Mesendoderm (in vitro differentiated cells): ENCODE data around the gene FCN2.

Experiments used
- DNase-seq: peaks from one replicate; pipeline ENCODE4 v3.0.0; 2013
- H2AK5ac ChIP-seq: 2 replicates; pipeline ENCODE4 v1.6.1; 2013; ENCODE audit warnings: low read length, inconsistent platforms
- H2BK120ac ChIP-seq: 2 replicates; pipeline ENCODE4 v1.6.1; 2013; ENCODE audit warnings: low read depth, mild to moderate bottlenecking, low read length, moderate library complexity, mixed read lengths
- H2BK15ac ChIP-seq: replicated peaks from 2 replicates; pipeline ENCODE4 v1.6.1; 2013; ENCODE audit warnings: low read depth, mild to moderate bottlenecking, moderate library complexity
- H2BK5ac ChIP-seq: 2 replicates; pipeline ENCODE4 v1.6.1; 2013; ENCODE audit warnings: low read length, inconsistent platforms
- H3K18ac ChIP-seq: 2 replicates; pipeline ENCODE4 v1.6.1; 2013; ENCODE audit warnings: mild to moderate bottlenecking, low read length, mixed read lengths
- H3K23ac ChIP-seq: one replicate; pipeline ENCODE4 v1.6.1; 2013; ENCODE audit warnings: low read length
- H3K27ac ChIP-seq: 2 replicates; pipeline ENCODE4 v1.5.1; 2013; ENCODE audit warnings: low read depth, mild to moderate bottlenecking, inconsistent platforms, low read length, moderate library complexity
- H3K27me3 ChIP-seq: 2 replicates; pipeline ENCODE4 v1.6.1; 2013; ENCODE audit warnings: low read length, control low read depth, mild to moderate bottlenecking, inconsistent platforms; ENCODE audit not compliant: insufficient read depth, poor library complexity
- H3K36me3 ChIP-seq: 2 replicates; pipeline ENCODE4 v1.6.1; 2013; ENCODE audit warnings: low read length, inconsistent platforms; ENCODE audit not compliant: control insufficient read depth, insufficient read depth
- H3K4ac ChIP-seq: one replicate; pipeline ENCODE4 v1.6.1; 2013; ENCODE audit warnings: low read depth, mild to moderate bottlenecking, low read length, moderate library complexity
- H3K4me1 ChIP-seq: 2 replicates; pipeline ENCODE4 v1.6.1; 2013; ENCODE audit warnings: low read depth, low read length, inconsistent platforms; ENCODE audit not compliant: control insufficient read depth
- H3K4me2 ChIP-seq: 2 replicates; pipeline ENCODE4 v1.6.1; 2013; ENCODE audit warnings: low read length
- H3K4me3 ChIP-seq: 2 replicates; pipeline ENCODE4 v1.5.1; 2013; ENCODE audit warnings: mild to moderate bottlenecking, low read length
- H3K56ac ChIP-seq: one replicate; pipeline ENCODE4 v1.6.1; 2013; ENCODE audit warnings: low read length
- H3K79me1 ChIP-seq: 2 replicates; pipeline ENCODE4 v1.6.1; 2013; ENCODE audit warnings: low read length, inconsistent platforms
- H3K79me2 ChIP-seq: 2 replicates; pipeline ENCODE4 v1.6.1; 2013; ENCODE audit warnings: mild to moderate bottlenecking, low read length; ENCODE audit not compliant: control insufficient read depth, insufficient read depth
- H3K9ac ChIP-seq: 2 replicates; pipeline ENCODE4 v1.6.1; 2013; ENCODE audit warnings: low read length, inconsistent platforms
- H4K5ac ChIP-seq: one replicate; pipeline ENCODE4 v1.6.1; 2013; ENCODE audit warnings: low read length
- H4K8ac ChIP-seq: one replicate; pipeline ENCODE4 v1.6.1; 2013; ENCODE audit warnings: low read depth, mild to moderate bottlenecking, control low read depth, low read length, moderate library complexity
- WGBS: extraction: QIAGEN DNeasy Blood & Tissue Kit; methylation state at CpG from one replicate; pipeline ENCODE4 v1.1.7; 2013; ENCODE audit warnings: low lambda C conversion rate, missing lambda C conversion rate; ENCODE audit not compliant: insufficient coverage; ENCODE audit errors: extremely low coverage; 5-methylcytosine and 5-hydroxymethylcytosine counted together

FCN2 gene

DNA sequence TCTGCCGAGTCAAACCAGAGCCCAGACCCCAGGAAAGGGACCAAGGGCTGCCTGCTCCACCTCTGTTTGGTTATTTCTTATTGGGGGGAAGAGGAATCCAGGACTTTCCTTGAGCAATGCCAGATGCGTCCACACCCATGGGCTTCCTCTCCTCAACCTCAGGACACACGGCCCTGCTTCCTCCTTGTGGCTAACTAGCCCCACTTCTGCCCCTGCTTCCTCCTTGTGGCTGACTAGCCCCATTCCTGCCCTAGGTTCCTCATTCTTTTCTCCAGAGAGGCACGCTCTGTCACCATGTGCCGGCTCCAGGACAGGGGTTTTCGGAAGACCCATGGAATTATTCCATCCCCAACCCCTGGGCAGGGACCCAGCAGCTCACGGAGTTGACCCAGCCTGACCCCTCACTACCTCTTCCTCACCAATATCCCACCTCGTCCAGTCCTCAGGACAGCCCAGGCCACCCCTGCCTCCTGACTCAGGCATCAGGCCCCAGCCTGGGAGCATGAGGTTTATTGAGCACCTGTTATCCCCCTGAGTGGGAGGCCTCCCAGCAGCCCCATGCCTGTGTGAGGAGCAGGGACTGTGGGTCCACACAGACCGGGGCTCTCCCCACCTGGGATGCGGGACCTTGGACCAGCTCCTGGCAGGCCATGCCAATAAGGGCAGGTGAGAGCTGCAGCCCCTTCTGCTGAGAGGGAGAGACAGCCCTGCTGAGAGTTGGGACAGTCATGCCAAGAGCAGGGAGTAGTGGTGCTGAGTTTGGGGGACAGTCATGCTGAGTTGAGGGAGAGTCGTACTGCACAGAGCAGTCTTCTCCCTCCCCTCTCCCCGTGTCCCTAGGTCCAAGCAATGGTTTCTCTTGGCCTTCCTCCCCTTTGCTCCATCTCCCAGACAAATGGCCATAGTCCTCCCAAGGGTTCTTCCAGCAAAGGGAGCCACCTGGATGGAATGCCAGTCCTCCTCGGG is 48.9 kb downstream of the FCN2 start:
- Histone ChIP-seq H3K79me2 (no peaks in the 10 kb centered on the region), H2BK5ac (no peak overlapping the region), H3K4me1 (no peaks in the 10 kb centered on the region), H3K4me3 (no peak overlapping the region), H3K36me3 (no peaks in the 10 kb centered on the region), H3K4ac (no peak overlapping the region), H3K79me1 (no peaks in the 10 kb centered on the region), H4K8ac (no peak overlapping the region), H3K4me2 (no peak overlapping the region), H4K5ac (no peak overlapping the region), H3K18ac (no peak overlapping the region), H3K9ac (no peak overlapping the region), H3K27me3 (no peaks in the 10 kb centered on the region), H3K56ac (no peak overlapping the region), H2AK5ac (no peak overlapping the region), H3K27ac (no peak overlapping the region), H2BK120ac (no peak overlapping the region), H3K23ac (no peak overlapping the region), H2BK15ac (no peak overlapping the region)
- no CpG with 5 or more reads among the region's 13 CpGs for WGBS
- DNase-seq = no peak

- H2BK120ac ChIP-seq = no peak overlapping the region
- WGBS = no CpG with 5 or more reads among the region's 13 CpGs
- H3K27ac ChIP-seq = no peak overlapping the region
- no peak overlapping the region for H3K4me2 ChIP-seq
- H3K27me3 ChIP-seq = no peaks in the 10 kb centered on the region
- H3K18ac ChIP-seq = no peak overlapping the region
- no peaks in the 10 kb centered on the region for H3K79me2 ChIP-seq
- H4K5ac ChIP-seq = no peak overlapping the region
- H3K36me3 ChIP-seq = no peaks in the 10 kb centered on the region
- no peaks in the 10 kb centered on the region for H3K4me1 ChIP-seq
- H3K56ac ChIP-seq = no peak overlapping the region
- no peak for DNase-seq
- H3K9ac ChIP-seq = no peak overlapping the region
- no peak overlapping the region for H2BK5ac ChIP-seq
- H2AK5ac ChIP-seq = no peak overlapping the region
- no peak overlapping the region for H4K8ac ChIP-seq
- no peak overlapping the region for H3K23ac ChIP-seq
- no peak overlapping the region for H2BK15ac ChIP-seq
- H3K79me1 ChIP-seq = no peaks in the 10 kb centered on the region
- H3K4ac ChIP-seq = no peak overlapping the region
- H3K4me3 ChIP-seq = no peak overlapping the region
These were observed 49.8 kb downstream of the FCN2 start for GRCh38 chr9:134930398-134930797.

GRCh38 chr9:134932171-134932570 is 51.6 kb downstream of the FCN2 start:
- Histone ChIP-seq H3K4me2 (no peak overlapping the region), H3K4me3 (no peak overlapping the region), H3K27me3 (no peaks in the 10 kb centered on the region), H3K79me2 (no peaks in the 10 kb centered on the region), H3K23ac (no peak overlapping the region), H3K79me1 (no peaks in the 10 kb centered on the region), H4K8ac (no peak overlapping the region), H3K27ac (no peak overlapping the region), H2BK15ac (no peak overlapping the region), H3K36me3 (no peaks in the 10 kb centered on the region), H2BK120ac (no peak overlapping the region), H3K9ac (no peak overlapping the region), H3K4me1 (no peaks in the 10 kb centered on the region), H3K4ac (no peak overlapping the region), H4K5ac (no peak overlapping the region), H2BK5ac (no peak overlapping the region), H3K18ac (no peak overlapping the region), H2AK5ac (no peak overlapping the region), H3K56ac (no peak overlapping the region)
- no CpG with 5 or more reads among the region's 12 CpGs for WGBS
- no peak for DNase-seq

DNA sequence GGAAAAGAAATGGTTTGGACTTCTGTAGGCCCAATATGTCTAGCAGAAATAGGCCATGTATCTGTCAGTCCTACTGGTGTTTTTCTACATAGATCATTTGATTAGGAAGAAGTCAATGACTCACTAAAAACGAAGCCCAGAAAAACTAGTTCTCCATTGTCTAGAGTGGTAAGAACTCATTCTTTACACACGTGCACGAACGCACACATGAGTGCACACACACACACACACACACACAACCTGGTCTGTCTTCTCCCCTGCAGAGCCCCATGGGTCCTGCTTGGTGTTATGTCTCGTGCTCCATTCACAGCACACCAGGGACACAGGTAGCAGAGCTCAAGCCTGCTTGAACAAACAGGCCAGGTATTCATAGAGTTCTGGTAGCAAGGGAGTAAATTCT is 52.0 kb downstream of the FCN2 start:
- H3K4me2 ChIP-seq = no peak overlapping the region
- no peak for DNase-seq
- no CpG with 5 or more reads among the region's 5 CpGs for WGBS

DNA sequence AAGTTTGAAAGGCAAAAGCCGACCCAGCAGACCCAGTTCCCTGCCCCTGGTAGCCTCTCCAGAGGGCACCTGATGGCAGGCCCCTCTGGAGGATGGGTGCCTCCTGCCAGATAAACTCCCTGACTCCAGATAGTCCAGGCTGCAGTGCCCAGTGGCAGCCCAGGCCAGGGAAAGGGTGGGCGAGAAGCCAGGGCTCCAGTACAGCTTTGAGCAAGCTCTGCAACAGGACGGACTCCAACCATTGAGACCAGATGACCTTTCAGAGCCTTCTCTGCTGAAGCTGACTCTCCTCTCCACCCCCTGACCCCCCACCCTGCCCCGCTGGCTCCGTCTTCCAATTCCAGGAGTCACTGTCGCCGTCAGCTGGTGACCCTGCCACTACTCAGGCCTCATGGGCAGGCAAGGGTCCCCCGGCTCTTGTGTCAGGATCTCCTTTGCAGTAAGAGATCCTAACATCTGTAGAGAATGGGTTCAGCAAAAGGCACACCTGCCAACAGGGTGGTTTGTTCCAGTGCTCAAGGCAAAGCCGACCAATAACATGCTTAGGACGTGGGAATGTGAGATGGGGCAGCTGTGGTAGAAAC is 52.6 kb downstream of the FCN2 start:
- H3K56ac ChIP-seq = no peak overlapping the region
- H3K79me2 ChIP-seq = no peaks in the 10 kb centered on the region
- H3K79me1 ChIP-seq = no peaks in the 10 kb centered on the region
- H2BK120ac ChIP-seq = no peak overlapping the region
- H2BK15ac ChIP-seq = no peak overlapping the region
- no peak overlapping the region for H3K4me2 ChIP-seq
- H3K4me1 ChIP-seq = no peaks in the 10 kb centered on the region
- no CpG with 5 or more reads among the region's 10 CpGs for WGBS
- no peak overlapping the region for H3K18ac ChIP-seq
- H3K27ac ChIP-seq = no peak overlapping the region
- no peak overlapping the region for H2AK5ac ChIP-seq
- no peak overlapping the region for H2BK5ac ChIP-seq
- no peaks in the 10 kb centered on the region for H3K27me3 ChIP-seq
- H4K5ac ChIP-seq = no peak overlapping the region
- no peak overlapping the region for H3K4ac ChIP-seq
- no peaks in the 10 kb centered on the region for H3K36me3 ChIP-seq
- H4K8ac ChIP-seq = no peak overlapping the region
- H3K23ac ChIP-seq = peak overlapping the region; percentile 56
- no peak for DNase-seq
- H3K9ac ChIP-seq = no peak overlapping the region
- no peak overlapping the region for H3K4me3 ChIP-seq

More for the DNA sequence above, 52.0 kb downstream of the FCN2 start:
- H3K4me1 ChIP-seq = no peaks in the 10 kb centered on the region
- no peak overlapping the region for H3K4me3 ChIP-seq
- no peak overlapping the region for H3K4ac ChIP-seq
- no peak overlapping the region for H2BK5ac ChIP-seq
- H2BK120ac ChIP-seq = no peak overlapping the region
- no peaks in the 10 kb centered on the region for H3K27me3 ChIP-seq
- H2BK15ac ChIP-seq = no peak overlapping the region
- H3K23ac ChIP-seq = no peak overlapping the region
- H3K9ac ChIP-seq = no peak overlapping the region
- H3K36me3 ChIP-seq = no peaks in the 10 kb centered on the region
- no peak overlapping the region for H3K56ac ChIP-seq
- no peak overlapping the region for H4K8ac ChIP-seq
- H3K18ac ChIP-seq = no peak overlapping the region
- H3K27ac ChIP-seq = no peak overlapping the region
- H2AK5ac ChIP-seq = no peak overlapping the region
- no peaks in the 10 kb centered on the region for H3K79me1 ChIP-seq
- H4K5ac ChIP-seq = no peak overlapping the region
- H3K79me2 ChIP-seq = no peaks in the 10 kb centered on the region
